ENCODE results near the gene ZNF638. TPM values are rescaled to one million over a fixed set of nuclear protein-coding genes. Genes with fewer than 3 reads are reported as not detected.

Gene ZNF638
- total RNA-seq, 1 experiment from 2014 or later, result 87.6 TPM

DNA sequence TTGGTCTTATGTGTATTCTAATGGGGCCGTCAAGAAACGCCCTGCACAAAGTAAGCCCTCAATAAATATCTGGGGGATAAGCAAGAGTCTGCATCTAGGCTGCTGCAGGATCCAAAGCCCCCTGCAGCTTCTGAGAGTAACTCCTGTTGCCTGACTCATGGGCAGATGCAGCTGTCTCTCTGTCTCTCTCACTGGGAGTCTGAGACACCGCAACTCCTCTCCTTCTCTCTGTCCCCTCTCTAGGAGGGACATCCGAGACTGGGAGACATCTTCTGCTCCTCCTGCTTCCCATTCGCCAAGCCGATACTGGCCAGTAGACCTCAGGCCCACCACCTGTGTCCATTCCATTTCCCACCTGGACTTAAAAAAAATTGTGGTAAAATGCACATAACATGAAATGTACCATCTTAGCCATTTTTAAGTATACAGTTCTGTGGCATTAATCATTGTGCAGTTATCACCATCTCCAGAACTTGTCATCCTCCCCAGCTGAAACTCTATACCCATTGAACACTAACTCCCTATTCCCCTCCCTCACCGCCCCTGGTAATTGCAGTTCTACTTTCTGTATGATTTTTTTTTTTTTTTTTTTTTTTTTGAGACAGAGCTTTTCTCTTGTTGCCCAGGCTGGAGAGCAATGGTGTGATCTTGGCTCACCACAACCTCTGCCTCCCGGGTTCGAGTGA is 141.9 kb downstream of the ZNF638 start:
- no peak for DNase-seq (ENCODE audit: low read depth)

DNA sequence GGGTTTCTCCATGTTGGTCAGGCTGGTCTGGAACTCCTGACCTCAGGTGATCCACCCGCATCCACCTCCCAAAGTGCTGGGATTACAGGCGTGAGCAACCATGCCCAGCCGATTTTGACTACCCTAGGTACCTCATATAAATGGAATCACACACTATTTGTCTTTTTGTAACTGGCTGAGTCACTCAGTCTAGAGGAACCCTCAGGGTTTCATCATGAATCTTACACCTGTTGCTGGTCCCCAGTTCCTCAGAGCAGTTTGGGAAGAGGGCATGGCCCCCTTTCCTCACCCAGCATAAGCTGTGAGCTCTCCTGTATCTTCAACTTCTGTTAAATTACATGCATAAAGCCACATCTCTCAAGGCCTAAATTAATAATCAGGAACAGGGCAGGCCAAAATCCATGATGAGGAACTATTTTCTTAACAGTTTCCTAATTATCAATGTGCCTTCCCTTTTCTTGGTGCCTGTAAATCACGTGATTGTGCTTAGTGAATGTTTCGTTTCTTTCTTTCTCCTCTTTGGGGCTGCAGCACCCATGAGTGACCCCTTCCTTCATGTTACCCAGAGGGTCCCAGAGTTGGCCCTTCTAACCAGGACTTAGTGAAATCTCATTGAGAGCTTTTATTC is 142.6 kb downstream of the ZNF638 start:
- no peak for DNase-seq (ENCODE audit: low read depth)

DNA sequence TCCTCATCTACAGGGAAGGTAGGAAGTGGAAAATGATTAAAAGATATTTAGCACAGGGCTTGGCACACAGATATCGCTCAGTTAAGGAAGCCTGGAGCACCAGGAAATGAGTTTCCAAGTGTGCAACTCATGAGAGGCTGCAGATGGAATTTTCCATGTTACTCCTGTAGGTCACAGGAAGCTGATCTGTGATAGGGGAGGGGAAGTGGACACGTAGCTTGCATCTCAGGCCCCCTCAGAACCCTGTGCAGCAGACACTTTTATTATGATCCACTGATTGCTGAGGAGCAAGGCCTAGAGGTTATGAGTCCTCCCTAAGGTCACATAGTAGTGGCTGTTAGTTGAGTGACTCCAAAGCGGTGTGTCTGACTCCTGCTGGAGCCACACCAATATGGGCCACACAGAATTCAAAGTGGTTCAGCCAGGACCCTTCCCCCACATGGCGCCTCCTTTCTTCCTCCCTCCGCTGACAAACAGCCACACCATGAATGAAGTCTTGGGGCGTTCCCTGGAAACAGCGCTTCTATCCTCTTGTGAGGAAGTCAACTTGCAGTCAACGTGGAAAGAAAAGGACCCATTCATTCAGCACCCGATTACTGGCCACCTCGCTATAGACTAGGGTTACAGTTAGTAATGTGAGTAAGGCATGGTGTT is 143.3 kb downstream of the ZNF638 start:
- no peak for DNase-seq (ENCODE audit: low read depth)

GRCh38 chr2:71476495-71476894 is 144.9 kb downstream of the ZNF638 start:
- no peak for DNase-seq (ENCODE audit: low read depth)

DNA sequence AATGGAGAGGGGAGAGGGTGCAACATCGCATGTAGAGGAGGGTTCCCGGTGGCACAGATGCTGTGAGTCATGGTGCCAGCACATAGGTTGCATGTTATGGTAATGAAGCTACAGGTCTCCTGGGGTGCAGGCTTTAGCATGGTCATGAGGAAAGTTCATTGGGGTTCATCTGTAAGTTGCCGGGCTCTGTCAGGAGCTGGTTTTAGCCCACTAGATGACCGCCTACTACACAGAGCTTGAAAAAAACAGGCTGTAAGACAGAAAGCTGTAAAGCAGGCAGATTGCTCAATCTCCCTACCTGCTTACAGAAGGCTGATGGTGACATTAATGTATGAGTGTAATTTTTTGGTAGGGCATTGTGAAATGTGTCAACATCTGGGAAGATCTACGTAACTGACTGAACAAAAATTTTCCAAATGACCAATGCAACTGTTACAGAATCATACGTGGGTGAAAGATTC is 145.7 kb downstream of the ZNF638 start:
- DNase-seq (ENCODE audit: low read depth), result no peak

- DNase-seq (ENCODE audit: low read depth), result no peak
Observed at GRCh38 chr2:71478806-71479205, 147.2 kb downstream of the ZNF638 start.

- DNase-seq (ENCODE audit: low read depth), result no peak
Observed at GRCh38 chr2:71479261-71479660, 147.7 kb downstream of the ZNF638 start.

- DNase-seq (ENCODE audit: low read depth), result no peak
Observed at GRCh38 chr2:71481111-71481510, 149.5 kb downstream of the ZNF638 start.

- no peak for DNase-seq (ENCODE audit: low read depth)
Observed at GRCh38 chr2:71482055-71482454, 150.5 kb downstream of the ZNF638 start.

- DNase-seq (ENCODE audit: low read depth), result no peak
Observed at GRCh38 chr2:71483246-71483645, 151.7 kb downstream of the ZNF638 start.

- no peak for DNase-seq (ENCODE audit: low read depth)
Observed at GRCh38 chr2:71484354-71484753, 152.8 kb downstream of the ZNF638 start.

Other genes starting within 250 kb of the ZNF638 start
- gene MCEE, start 201.6 kb upstream of the ZNF638 start, total RNA-seq (2014; rRNA removed; shearing (Covaris generic)), result 20.2 and 28.6 TPM in 2 replicates
- gene MPHOSPH10, start 201.1 kb upstream of the ZNF638 start, total RNA-seq (2014; rRNA removed; shearing (Covaris generic)), result 21.7 and 23.4 TPM in 2 replicates
- gene PAIP2B, start 104.7 kb upstream of the ZNF638 start, total RNA-seq (2014; rRNA removed; shearing (Covaris generic)), result 0.48 and 0.49 TPM in 2 replicates
- gene DYSF, start 121.8 kb downstream of the ZNF638 start, total RNA-seq (2014; rRNA removed; shearing (Covaris generic)), result 1.2 and 2.3 TPM in 2 replicates

Data from RPMI7951 (cell line).